MG63 (cell line): ENCODE measurements around the gene SSR2. TPM values are rescaled to one million over a fixed set of nuclear protein-coding genes. Genes with fewer than 3 reads are reported as not detected.
"Not testable (repeated sequence)": the region's sequence is repeated elsewhere in the genome, so short reads cannot be mapped to it uniquely, and the experiment has no call there.

ENCODE experiments used
- DNase-seq: peaks from one replicate; pipeline ENCODE4 v3.0.0-alpha.2; 2020
- H3K27me3 ChIP-seq: fragments of 250-450 bp; sonication (Bioruptor Pico); 2 replicates; pipeline ENCODE4 v1.5.1; 2020; ENCODE audit warnings: mild to moderate bottlenecking, moderate library complexity
- H3K36me3 ChIP-seq: fragments of 250-450 bp; sonication (Bioruptor Pico); 2 replicates; pipeline ENCODE4 v1.5.1; 2020; ENCODE audit warnings: mild to moderate bottlenecking, moderate library complexity
- H3K4me3 ChIP-seq: fragments of 250-450 bp; sonication (Bioruptor Pico); 2 replicates; pipeline ENCODE4 v1.5.1; 2020; ENCODE audit warnings: mild to moderate bottlenecking, moderate library complexity
- H3K9me3 ChIP-seq: fragments of 250-450 bp; sonication (Bioruptor Pico); 2 replicates; pipeline ENCODE4 v1.5.1; 2020; ENCODE audit warnings: mild to moderate bottlenecking, moderate library complexity
- total RNA-seq: library from RNA; depleted of rRNA; stranded (reverse); fragments of >200 nt; shearing (Covaris generic); gene quantifications from 2 replicates; pipeline ENCODE4 v1.2.3, GENCODE V29; 2014; ENCODE audit warnings: low replicate concordance

The SSR2 gene
- total RNA-seq, 1 experiment from 2014 or later: 387 TPM

- Histone ChIP-seq H3K9me3 (no peaks in the 10 kb centered on the region), H3K36me3 (peaks cover 39% of the 10 kb centered on the region), H3K4me3 (no peak overlapping the region), H3K27me3 (no peaks in the 10 kb centered on the region)
- DNase-seq: no peak
Measured at GRCh38 chr1:156006666-156007376, 13.9 kb downstream of the SSR2 start.

- Histone ChIP-seq H3K9me3 (no peaks in the 10 kb centered on the region), H3K27me3 (no peaks in the 10 kb centered on the region), H3K4me3 (no peak overlapping the region), H3K36me3 (peaks cover 21% of the 10 kb centered on the region)
- no peak for DNase-seq
Measured at GRCh38 chr1:156004843-156005584, 15.7 kb downstream of the SSR2 start.

- no peaks in the 10 kb centered on the region for H3K9me3 ChIP-seq
Measured at GRCh38 chr1:156003923-156004188, 16.9 kb downstream of the SSR2 start.

GRCh38 chr1:156002188-156002911 lies 18.4 kb downstream of the SSR2 start:
- DNase-seq: no peak
- H3K36me3 ChIP-seq: peaks cover 4% of the 10 kb centered on the region; the same call in 1 of the 2 replicates
- no peak overlapping the region for H3K4me3 ChIP-seq
- H3K27me3 ChIP-seq: no peaks in the 10 kb centered on the region
- no peaks in the 10 kb centered on the region for H3K9me3 ChIP-seq

More at GRCh38 chr1:156003923-156004188, 16.9 kb downstream of the SSR2 start:
- peaks cover 10% of the 10 kb centered on the region for H3K36me3 ChIP-seq
- H3K27me3 ChIP-seq: no peaks in the 10 kb centered on the region
- DNase-seq: no peak
- H3K4me3 ChIP-seq: no peak overlapping the region

GRCh38 chr1:156001662-156002171 lies 19.0 kb downstream of the SSR2 start:
- DNase-seq: peak; percentile 18
- Histone ChIP-seq H3K27me3 (no peaks in the 10 kb centered on the region), H3K36me3 (no peaks in the 10 kb centered on the region; the same call in 1 of the 2 replicates), H3K4me3 (no peak overlapping the region), H3K9me3 (no peaks in the 10 kb centered on the region)

- H3K36me3 ChIP-seq: no peaks in the 10 kb centered on the region
- H3K27me3 ChIP-seq: no peaks in the 10 kb centered on the region
- no peak overlapping the region for H3K4me3 ChIP-seq
Measured at GRCh38 chr1:156001021-156001661, 19.6 kb downstream of the SSR2 start.

GRCh38 chr1:155999964-156000363 lies 20.8 kb downstream of the SSR2 start:
- Histone ChIP-seq H3K27me3 (no peaks in the 10 kb centered on the region), H3K9me3 (no peaks in the 10 kb centered on the region), H3K4me3 (no peak overlapping the region), H3K36me3 (no peaks in the 10 kb centered on the region)
- no peak for DNase-seq

More at GRCh38 chr1:156001021-156001661, 19.6 kb downstream of the SSR2 start:
- H3K9me3 ChIP-seq: no peaks in the 10 kb centered on the region
- no peak for DNase-seq

- no peak for DNase-seq
- Histone ChIP-seq H3K27me3 (no peaks in the 10 kb centered on the region), H3K4me3 (no peak overlapping the region), H3K9me3 (no peaks in the 10 kb centered on the region), H3K36me3 (no peaks in the 10 kb centered on the region)
Measured at GRCh38 chr1:155996166-155996565, 24.6 kb downstream of the SSR2 start.

- H3K9me3 ChIP-seq: no peaks in the 10 kb centered on the region
- H3K4me3 ChIP-seq: no peak overlapping the region
- no peak for DNase-seq
- H3K27me3 ChIP-seq: no peaks in the 10 kb centered on the region
- H3K36me3 ChIP-seq: no peaks in the 10 kb centered on the region
Measured at GRCh38 chr1:155993595-155993994, 27.2 kb downstream of the SSR2 start.

GRCh38 chr1:155990005-155990739 lies 30.6 kb downstream of the SSR2 start:
- no peaks in the 10 kb centered on the region for H3K9me3 ChIP-seq
- DNase-seq: no peak
- H3K36me3 ChIP-seq: no peaks in the 10 kb centered on the region
- H3K4me3 ChIP-seq: no peak overlapping the region
- no peaks in the 10 kb centered on the region for H3K27me3 ChIP-seq

GRCh38 chr1:155989242-155990004 lies 31.3 kb downstream of the SSR2 start:
- H3K27me3 ChIP-seq: no peaks in the 10 kb centered on the region
- no peaks in the 10 kb centered on the region for H3K36me3 ChIP-seq
- 0 out of 2 replicates have a peak overlapping the region, but pooled peaks have one; percentile 7 for H3K4me3 ChIP-seq
- no peaks in the 10 kb centered on the region for H3K9me3 ChIP-seq
- peak; percentile 73 for DNase-seq

GRCh38 chr1:155984903-155985645 lies 35.7 kb downstream of the SSR2 start:
- not testable (repeated sequence) for DNase-seq, H3K27me3 ChIP-seq, H3K9me3 ChIP-seq, H3K4me3 ChIP-seq
- peaks cover 29% of the 10 kb centered on the region for H3K36me3 ChIP-seq

GRCh38 chr1:155984341-155984740 lies 36.4 kb downstream of the SSR2 start:
- DNase-seq: no peak
- H3K4me3 ChIP-seq: no peak overlapping the region; the same call in 1 of the 2 replicates
- no peaks in the 10 kb centered on the region for H3K9me3 ChIP-seq
- peaks cover 37% of the 10 kb centered on the region for H3K36me3 ChIP-seq
- no peaks in the 10 kb centered on the region for H3K27me3 ChIP-seq

- Histone ChIP-seq H3K4me3 (peak overlapping the region; percentile 94), H3K36me3 (peaks cover 43% of the 10 kb centered on the region), H3K27me3 (no peaks in the 10 kb centered on the region), H3K9me3 (no peaks in the 10 kb centered on the region)
- peak; percentile 99 for DNase-seq
Measured at GRCh38 chr1:155983191-155984024, 37.3 kb downstream of the SSR2 start.
